ENCODE data around the gene TRIP13.
"Not testable (repeated sequence)": the region's sequence is repeated elsewhere in the genome, so short reads cannot be mapped to it uniquely, and the experiment has no call there.

Gene TRIP13

GRCh38 chr5:900781-901180, 8.1 kb downstream of the TRIP13 start:
- DNase-seq = no peak

DNA sequence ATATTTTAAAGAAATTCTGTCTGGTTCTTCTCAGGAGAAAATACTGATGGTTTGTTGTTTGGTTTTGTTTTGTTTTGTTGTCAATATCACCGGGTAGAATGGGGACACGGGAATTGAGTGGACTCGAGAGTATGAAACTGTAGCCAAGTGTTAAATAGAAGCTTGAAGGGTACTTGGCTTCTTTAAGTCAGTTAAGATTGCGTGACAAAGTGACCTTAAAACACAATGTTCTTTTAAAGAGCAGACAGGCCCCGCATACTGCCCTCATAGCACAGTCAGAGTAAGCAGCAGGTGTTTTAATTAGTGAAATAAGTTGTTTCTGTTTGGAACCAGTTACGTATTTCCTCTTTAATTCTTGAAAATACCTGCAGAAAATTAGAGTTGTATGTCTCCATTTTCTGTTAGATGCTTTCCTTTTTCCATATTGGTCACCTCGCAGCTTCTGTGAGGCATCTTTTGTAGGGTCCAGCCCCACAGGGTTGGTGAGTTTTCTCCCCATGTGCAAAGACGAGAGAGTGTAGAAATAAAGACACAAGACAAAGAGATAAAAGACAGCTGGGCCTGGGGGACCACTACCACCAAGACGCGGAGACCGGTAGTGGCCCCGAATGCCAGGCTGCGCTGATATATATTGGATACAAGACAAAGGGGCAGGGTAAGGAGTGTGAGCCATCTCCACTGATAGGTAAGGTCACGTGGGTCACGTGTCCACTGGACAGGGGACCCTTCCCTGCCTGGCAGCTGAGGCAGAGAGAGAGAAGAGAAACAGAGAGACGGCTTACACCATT, 9.6 kb downstream of the TRIP13 start:
- no peak for DNase-seq

- DNase-seq = no peak
Observed at GRCh38 chr5:903756-904096, 11.0 kb downstream of the TRIP13 start.

GRCh38 chr5:905139-905642, 12.5 kb downstream of the TRIP13 start:
- DNase-seq = no peak

GRCh38 chr5:907366-907910, 14.8 kb downstream of the TRIP13 start:
- no peak for DNase-seq

DNA sequence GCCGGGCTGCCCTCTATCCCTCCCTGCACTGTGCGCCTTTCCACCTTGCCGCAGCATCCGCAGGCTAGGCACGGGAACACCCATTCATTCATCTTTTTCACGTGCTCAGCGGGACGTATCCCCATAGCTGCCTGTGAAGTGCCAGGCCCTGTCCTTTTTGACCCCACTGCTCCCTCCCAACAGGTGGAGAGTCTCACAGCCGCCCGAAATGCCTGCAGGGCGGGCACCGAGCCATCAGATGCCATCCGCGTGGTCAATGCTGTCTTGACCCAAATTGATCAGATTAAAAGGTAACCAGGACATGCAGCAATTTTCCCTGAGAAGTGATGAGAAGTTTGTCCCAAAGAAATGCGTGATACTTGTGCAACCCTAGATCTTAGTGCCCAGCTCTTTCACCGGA, 15.5 kb downstream of the TRIP13 start:
- DNase-seq = no peak

GRCh38 chr5:909086-909485, 16.4 kb downstream of the TRIP13 start:
- no peak for DNase-seq

- DNase-seq = no peak
Observed at GRCh38 chr5:909994-910768, 17.5 kb downstream of the TRIP13 start.

GRCh38 chr5:910769-911160, 18.1 kb downstream of the TRIP13 start:
- DNase-seq = no peak

DNA sequence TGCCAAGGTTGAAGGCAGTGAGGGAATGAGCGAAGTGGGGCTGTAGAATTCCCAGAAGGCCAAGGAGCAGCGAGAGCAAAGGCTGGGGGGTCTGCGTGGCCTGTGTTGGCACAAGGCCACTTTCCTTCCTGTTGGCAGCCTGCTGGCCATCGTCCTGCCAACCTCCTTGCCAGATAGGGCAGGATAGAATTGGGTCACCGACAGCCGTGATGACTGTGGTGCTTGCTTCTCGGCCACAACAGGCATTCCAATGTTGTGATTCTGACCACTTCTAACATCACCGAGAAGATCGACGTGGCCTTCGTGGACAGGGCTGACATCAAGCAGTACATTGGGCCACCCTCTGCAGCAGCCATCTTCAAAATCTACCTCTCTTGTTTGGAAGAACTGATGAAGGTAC, 18.9 kb downstream of the TRIP13 start:
- DNase-seq = no peak

DNA sequence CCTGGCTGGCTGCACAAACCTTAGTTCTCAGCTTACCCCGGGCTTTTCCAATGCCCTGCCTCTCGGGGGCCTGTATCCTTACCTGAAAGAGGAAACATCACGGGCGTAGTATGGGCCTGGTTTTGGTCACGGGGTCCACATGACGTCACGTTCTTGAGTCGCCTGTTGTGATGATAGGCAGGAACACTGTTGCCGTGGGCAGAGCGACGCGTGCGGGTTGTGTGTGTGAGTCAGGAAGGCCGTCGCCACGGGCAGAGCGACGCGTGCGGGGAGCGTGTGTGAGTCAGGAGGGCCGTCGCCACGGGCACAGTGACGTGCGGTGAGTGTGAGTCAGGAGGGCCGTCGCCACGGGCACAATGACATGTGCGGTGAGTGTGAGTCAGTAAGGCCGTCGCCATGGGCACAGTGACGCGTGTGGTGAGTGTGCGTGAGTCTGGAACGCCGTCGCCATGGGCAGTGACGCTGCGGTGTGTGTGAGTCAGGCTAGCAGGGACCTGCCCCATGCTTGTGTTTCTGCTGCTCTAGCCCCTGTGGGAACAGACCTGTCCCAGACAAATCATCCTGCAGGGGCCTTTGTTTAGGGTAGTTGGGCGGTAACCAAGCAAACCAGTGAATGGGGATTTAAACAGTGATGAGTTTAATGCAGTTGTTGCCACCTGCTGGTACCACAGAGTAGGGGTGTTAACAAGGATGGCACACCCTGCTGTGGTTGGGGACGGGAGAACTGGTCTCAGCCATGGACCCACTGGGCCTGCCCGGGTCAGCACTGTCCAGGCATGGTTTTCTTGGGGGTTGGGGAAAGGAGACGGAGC, 19.8 kb downstream of the TRIP13 start:
- no peak for DNase-seq

GRCh38 chr5:914174-914573, 21.5 kb downstream of the TRIP13 start:
- no peak for DNase-seq

DNA sequence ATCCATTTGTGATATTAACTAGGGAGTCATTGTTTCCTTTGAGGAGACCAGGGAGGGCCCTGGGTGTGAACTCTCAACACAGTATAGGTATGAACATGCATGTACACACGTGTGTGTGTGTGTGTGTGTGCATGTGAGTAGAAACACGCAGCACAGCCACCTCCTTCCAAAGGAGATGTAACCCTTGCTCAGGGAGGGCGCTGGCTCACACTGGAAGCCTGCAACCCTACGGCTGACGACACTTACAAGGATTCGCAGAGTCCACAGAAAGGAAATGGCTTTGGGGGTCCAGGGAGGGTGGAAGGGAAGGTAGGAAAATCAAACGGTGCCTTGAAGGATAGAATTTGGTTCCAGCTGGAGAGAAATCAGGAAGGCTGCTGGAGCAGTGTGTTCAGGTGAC, 21.9 kb downstream of the TRIP13 start:
- DNase-seq = no peak

DNA sequence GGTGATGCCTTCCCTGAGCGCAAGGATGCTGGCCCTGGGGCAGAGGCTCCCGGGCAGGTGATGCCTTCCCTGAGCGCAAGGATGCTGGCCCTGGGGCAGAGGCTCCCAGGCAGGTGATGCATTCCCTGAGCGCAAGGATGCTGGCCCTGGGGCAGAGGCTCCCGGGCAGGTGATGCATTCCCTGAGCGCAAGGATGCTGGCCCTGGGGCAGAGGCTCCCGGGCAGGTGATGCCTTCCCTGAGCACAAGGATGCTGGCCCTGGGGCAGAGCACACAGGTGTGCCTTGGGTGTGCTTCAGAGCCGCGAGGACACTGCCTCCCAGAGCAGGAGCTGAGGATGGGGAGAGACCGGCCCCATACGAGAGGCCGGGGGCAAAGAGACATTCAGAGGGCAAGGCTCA, 22.7 kb downstream of the TRIP13 start:
- not testable (repeated sequence) for DNase-seq

- no peak for DNase-seq
Observed at GRCh38 chr5:915946-916345, 23.3 kb downstream of the TRIP13 start.

DNA sequence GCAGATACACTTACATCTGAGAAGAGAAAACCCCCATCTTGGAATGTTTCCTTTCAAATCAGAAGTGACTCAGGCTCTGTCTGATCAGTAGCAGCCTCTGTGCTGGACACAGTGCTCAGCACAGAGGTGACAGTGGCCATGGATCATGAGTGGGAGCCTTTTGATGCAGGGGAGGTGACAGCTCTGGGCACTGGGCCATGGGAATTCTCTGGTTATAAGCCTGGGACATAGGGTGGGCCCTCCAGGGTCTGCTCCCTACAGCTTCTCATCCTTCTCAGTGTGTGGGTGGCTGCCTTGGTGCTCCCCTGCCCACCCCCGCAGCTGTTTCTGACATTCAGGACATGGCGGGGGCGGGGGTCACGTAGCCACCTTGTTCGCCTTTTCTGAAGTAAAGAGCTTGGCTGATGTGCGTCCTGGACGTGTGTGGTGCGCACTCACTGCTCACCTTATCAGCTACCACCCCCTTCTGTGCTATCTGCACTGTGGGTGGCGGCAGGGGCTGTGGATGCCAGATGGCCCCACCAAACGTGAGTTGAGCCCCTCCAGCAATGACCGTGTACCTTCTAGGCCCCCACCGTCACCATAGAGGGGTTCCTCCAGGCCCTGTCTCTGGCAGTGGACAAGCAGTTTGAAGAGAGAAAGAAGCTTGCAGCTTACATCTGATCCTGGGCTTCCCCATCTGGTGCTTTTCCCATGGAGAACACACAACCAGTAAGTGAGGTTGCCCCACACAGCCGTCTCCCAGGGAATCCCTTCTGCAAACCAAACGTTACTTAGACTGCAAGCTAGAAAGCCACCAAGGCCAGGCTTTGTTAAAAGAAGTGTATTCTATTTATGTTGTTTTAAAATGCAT, 24.0 kb downstream of the TRIP13 start:
- DNase-seq = no peak

DNA sequence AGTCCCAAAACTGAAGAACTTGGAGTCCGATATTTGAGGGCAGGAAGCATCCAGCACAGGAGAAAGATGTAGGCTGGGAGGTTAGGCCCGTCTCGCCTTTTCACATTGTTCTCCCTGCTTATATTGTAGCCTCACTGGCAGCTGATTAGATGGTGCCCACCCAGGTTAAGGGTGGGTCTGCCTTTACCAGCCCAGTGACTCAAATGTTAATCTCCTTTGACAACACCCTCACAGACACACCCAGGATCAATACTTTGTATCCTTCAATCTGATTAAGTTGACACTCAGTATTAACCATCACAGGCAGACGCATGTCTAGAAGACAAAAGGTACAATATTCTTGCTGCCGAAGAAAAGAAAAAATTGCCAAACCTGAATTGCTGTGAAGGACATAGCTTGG, 26.0 kb downstream of the TRIP13 start:
- DNase-seq = not testable (repeated sequence)

GRCh38 chr5:919356-920000, 26.8 kb downstream of the TRIP13 start:
- no peak for DNase-seq

DNA sequence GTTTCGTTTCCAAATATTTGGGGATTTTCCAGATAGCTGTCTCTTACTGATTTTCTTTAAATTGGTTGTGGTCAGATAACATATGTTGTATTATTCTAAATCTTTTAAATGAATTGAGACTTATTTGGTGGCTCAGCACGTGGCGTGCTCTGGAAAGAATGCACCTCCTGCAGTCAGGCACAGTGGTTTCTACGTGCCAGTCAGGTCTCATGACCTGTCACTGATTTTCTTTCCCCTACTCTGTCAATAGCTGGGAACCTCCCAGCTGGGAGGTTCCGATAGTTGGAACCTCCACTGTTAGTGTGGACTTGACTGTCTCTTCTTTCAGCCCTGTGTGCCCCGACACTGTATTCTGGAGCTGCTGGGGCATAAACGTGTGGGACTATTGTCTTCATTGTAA, 27.6 kb downstream of the TRIP13 start:
- DNase-seq = no peak

- DNase-seq = no peak
Observed at GRCh38 chr5:921456-922435, 29.1 kb downstream of the TRIP13 start.
